ENCODE data around the gene DPP10. TPM values are rescaled to one million over a fixed set of nuclear protein-coding genes. Genes with fewer than 3 reads are reported as not detected.

DPP10 gene
- total RNA-seq, 4 donors from 2014 or later = 0.13 to 2.8 (median 0.48) TPM; not detected in 1

- ATAC-seq (ENCODE audit: low FRiP score) = no peak
- no peak for DNase-seq (ENCODE audit: low spot score)
- TF ChIP-seq CTCF (IDR thresholded peaks at IDR 0.05) = no peak
Measured at GRCh38 chr2:115691409-115691808, 1249.0 kb downstream of the DPP10 start.

GRCh38 chr2:115694651-115695050, 1252.2 kb downstream of the DPP10 start:
- TF ChIP-seq CTCF (IDR thresholded peaks at IDR 0.05) = no peak
- no peak for DNase-seq (ENCODE audit: low spot score)

GRCh38 chr2:115733190-115733775, 1290.8 kb downstream of the DPP10 start:
- TF ChIP-seq CTCF (IDR thresholded peaks at IDR 0.05) = no peak
- ATAC-seq (ENCODE audit: low FRiP score) = no peak

More at GRCh38 chr2:115694651-115695050, 1252.2 kb downstream of the DPP10 start:
- no peak for ATAC-seq (ENCODE audit: low FRiP score)

GRCh38 chr2:115738111-115738510, 1295.7 kb downstream of the DPP10 start:
- DNase-seq (ENCODE audit: low spot score) (no peak), ATAC-seq (ENCODE audit: low FRiP score) (no peak)
- TF ChIP-seq CTCF (IDR thresholded peaks at IDR 0.05) = no peak

More at GRCh38 chr2:115733190-115733775, 1290.8 kb downstream of the DPP10 start:
- no peak for DNase-seq (ENCODE audit: low spot score)

- no peak for DNase-seq (ENCODE audit: low spot score)
- no peak for TF ChIP-seq CTCF (IDR thresholded peaks at IDR 0.05)
- ATAC-seq (ENCODE audit: low FRiP score) = no peak
Measured at GRCh38 chr2:115739574-115739973, 1297.1 kb downstream of the DPP10 start.

- TF ChIP-seq CTCF (IDR thresholded peaks at IDR 0.05) = no peak
- no peak for DNase-seq (ENCODE audit: low spot score)
- ATAC-seq (ENCODE audit: low FRiP score) = no peak
Measured at GRCh38 chr2:115746151-115746550, 1303.7 kb downstream of the DPP10 start.

- DNase-seq (ENCODE audit: low spot score) = no peak
- no peak for ATAC-seq (ENCODE audit: low FRiP score)
- no peak for TF ChIP-seq CTCF (IDR thresholded peaks at IDR 0.05)
Measured at GRCh38 chr2:115757286-115757685, 1314.8 kb downstream of the DPP10 start.

Measured in omental fat pad (tissue), 4 donors.